ENCODE results near the gene B4GALT5. TPM values are rescaled to one million over a fixed set of nuclear protein-coding genes. Genes with fewer than 3 reads are reported as not detected.

B4GALT5 gene
- total RNA-seq, 1 experiment from 2014 or later = 3.7 TPM

DNA sequence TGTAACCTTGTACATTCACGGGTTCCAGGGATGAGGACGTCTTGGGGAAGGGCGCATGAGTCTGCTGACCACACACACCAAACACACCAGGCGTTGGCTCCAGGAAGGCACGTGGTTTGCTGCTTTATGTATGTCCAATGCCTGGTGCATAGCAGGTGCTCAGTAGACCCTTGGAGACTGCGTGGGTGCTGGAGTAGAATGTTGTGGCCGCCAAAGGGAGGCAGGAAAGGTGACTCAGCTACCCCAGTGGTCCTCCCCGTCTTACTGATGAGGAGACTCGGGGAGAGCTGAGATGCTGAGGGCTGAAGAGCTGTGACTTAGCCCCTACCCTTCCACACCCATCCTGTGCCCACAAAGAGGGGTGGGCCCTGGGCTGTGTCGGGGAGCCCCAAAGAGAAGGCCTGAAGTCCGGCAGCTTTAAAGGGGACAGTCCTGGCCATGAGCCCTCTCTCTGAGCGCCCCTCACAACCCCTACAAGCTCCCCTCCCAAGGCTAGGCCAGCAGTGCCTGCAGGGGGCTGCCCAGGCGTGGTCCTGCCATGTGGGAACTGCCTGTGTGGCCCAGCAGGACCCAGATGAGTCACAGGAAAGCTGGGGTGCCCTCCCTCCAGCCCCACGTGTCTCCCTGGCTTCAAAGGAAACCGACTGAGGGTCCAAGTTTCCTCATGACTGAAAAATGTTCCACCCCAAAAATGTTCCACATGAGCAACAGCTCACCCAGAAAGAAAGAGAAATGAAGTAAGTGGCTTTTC, 117.7 kb downstream of the B4GALT5 start:
- Histone ChIP-seq H3K9me2 (replicated peaks; ENCODE audit: insufficient read depth, low read length) (no peaks in the 10 kb centered on the region), H4K20me1 (ENCODE audit: insufficient read depth, low read depth, low read length) (no peaks in the 10 kb centered on the region), H3K79me2 (ENCODE audit: low read length) (no peaks in the 10 kb centered on the region), H3K4me2 (ENCODE audit: low read depth, low read length, poor library complexity, severe bottlenecking) (no peak overlapping the region), H3K36me3 (ENCODE audit: insufficient read depth, low read length) (no peaks in the 10 kb centered on the region), H2AFZ (ENCODE audit: low read length) (no peak overlapping the region), H3K4me1 (ENCODE audit: low read length) (no peaks in the 10 kb centered on the region), H3K4me3 (ENCODE audit: low read length) (no peak overlapping the region), H3K9ac (ENCODE audit: low read length) (no peak overlapping the region), H3K27me3 (ENCODE audit: low read length) (no peaks in the 10 kb centered on the region), H3K27ac (ENCODE audit: low read length) (no peak overlapping the region), H3K9me3 (ENCODE audit: low read length) (no peaks in the 10 kb centered on the region)
- DNase-seq = peak; percentile 31

- H3K4me2 ChIP-seq (ENCODE audit: low read depth, low read length, poor library complexity, severe bottlenecking) = no peak overlapping the region
- no peaks in the 10 kb centered on the region for H3K9me2 ChIP-seq (replicated peaks; ENCODE audit: insufficient read depth, low read length)
- H3K27me3 ChIP-seq (ENCODE audit: low read length) = no peaks in the 10 kb centered on the region
Observed at GRCh38 chr20:49595346-49595745, 118.3 kb downstream of the B4GALT5 start.

DNA sequence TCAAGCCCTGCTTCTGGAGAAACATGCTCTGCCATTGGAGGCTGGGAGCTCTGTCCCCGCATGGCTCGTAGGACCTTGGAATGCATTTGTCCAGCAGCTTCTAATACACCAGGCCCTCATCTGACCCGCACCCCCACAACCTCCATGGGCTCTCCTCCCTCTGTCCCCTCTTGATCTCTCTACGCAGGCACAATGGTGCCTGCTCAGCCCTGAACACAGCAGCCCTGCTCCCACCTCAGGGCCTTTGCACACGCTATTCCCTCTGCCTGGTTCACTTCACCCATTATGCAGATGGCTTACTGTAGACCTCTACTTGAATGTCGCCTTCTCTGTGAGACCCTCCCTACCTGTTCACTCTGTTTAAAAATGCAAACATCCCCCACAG, 118.8 kb downstream of the B4GALT5 start:
- no peaks in the 10 kb centered on the region for H3K9me2 ChIP-seq (replicated peaks; ENCODE audit: insufficient read depth, low read length)
- H3K9ac ChIP-seq (ENCODE audit: low read length) = no peak overlapping the region
- H4K20me1 ChIP-seq (ENCODE audit: insufficient read depth, low read depth, low read length) = no peaks in the 10 kb centered on the region
- H2AFZ ChIP-seq (ENCODE audit: low read length) = no peak overlapping the region
- no peak overlapping the region for H3K27ac ChIP-seq (ENCODE audit: low read length)
- no peak overlapping the region for H3K4me2 ChIP-seq (ENCODE audit: low read depth, low read length, poor library complexity, severe bottlenecking)
- peak; percentile 2 for DNase-seq
- H3K79me2 ChIP-seq (ENCODE audit: low read length) = no peaks in the 10 kb centered on the region
- no peaks in the 10 kb centered on the region for H3K9me3 ChIP-seq (ENCODE audit: low read length)
- no peaks in the 10 kb centered on the region for H3K4me1 ChIP-seq (ENCODE audit: low read length)
- no peak overlapping the region for H3K4me3 ChIP-seq (ENCODE audit: low read length)
- H3K27me3 ChIP-seq (ENCODE audit: low read length) = no peaks in the 10 kb centered on the region
- H3K36me3 ChIP-seq (ENCODE audit: insufficient read depth, low read length) = no peaks in the 10 kb centered on the region

More at GRCh38 chr20:49595346-49595745, 118.3 kb downstream of the B4GALT5 start:
- Histone ChIP-seq H3K79me2 (ENCODE audit: low read length) (no peaks in the 10 kb centered on the region), H4K20me1 (ENCODE audit: insufficient read depth, low read depth, low read length) (no peaks in the 10 kb centered on the region), H3K4me3 (ENCODE audit: low read length) (no peak overlapping the region), H3K36me3 (ENCODE audit: insufficient read depth, low read length) (no peaks in the 10 kb centered on the region), H2AFZ (ENCODE audit: low read length) (no peak overlapping the region), H3K27ac (ENCODE audit: low read length) (no peak overlapping the region), H3K9me3 (ENCODE audit: low read length) (no peaks in the 10 kb centered on the region), H3K9ac (ENCODE audit: low read length) (no peak overlapping the region), H3K4me1 (ENCODE audit: low read length) (no peaks in the 10 kb centered on the region)
- peak; percentile 12 for DNase-seq

DNA sequence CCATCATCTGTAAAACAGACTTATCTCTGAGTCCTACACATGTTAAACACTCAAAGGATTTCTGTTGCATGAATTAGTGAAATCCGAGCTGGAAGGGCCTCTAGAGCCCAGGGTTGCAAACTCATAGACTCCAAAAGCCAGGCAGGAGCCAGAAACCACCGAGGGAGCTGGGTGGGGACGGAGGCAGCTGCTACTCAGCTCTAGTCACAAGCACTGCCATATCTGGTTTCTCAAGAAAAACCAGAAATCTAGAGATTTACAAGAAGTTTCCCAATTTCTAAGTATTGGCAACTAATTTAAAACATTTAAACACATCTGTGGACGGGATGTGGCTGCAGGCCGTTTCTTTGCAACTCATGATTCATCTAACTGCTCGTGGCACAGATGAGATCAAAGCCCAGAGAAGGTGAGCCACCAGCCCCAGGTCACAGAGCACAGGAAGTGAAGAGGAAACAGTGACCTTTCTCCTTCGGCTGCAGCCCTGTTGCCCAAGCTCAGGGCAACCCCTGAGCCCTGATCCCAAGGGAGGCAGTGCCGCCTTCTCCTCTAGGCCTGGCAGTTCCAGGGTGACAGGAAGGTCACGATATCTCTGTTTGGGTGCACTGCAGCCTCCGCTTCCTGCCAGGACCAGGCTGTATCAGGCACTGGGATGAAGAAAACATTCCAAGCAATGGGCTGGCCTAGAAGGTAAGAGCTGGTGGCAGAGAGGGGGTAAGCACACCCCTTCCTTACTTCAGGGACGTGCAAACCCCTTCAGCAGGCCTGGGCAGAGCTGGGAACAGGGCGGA, 119.3 kb downstream of the B4GALT5 start:
- H3K9me2 ChIP-seq (replicated peaks; ENCODE audit: insufficient read depth, low read length) = no peaks in the 10 kb centered on the region
- no peak overlapping the region for H2AFZ ChIP-seq (ENCODE audit: low read length)
- no peaks in the 10 kb centered on the region for H3K79me2 ChIP-seq (ENCODE audit: low read length)
- H3K4me1 ChIP-seq (ENCODE audit: low read length) = no peaks in the 10 kb centered on the region
- no peaks in the 10 kb centered on the region for H3K36me3 ChIP-seq (ENCODE audit: insufficient read depth, low read length)
- H3K4me3 ChIP-seq (ENCODE audit: low read length) = no peak overlapping the region
- no peaks in the 10 kb centered on the region for H3K9me3 ChIP-seq (ENCODE audit: low read length)
- H4K20me1 ChIP-seq (ENCODE audit: insufficient read depth, low read depth, low read length) = no peaks in the 10 kb centered on the region
- H3K4me2 ChIP-seq (ENCODE audit: low read depth, low read length, poor library complexity, severe bottlenecking) = no peak overlapping the region
- no peak overlapping the region for H3K27ac ChIP-seq (ENCODE audit: low read length)
- no peaks in the 10 kb centered on the region for H3K27me3 ChIP-seq (ENCODE audit: low read length)
- no peak overlapping the region for H3K9ac ChIP-seq (ENCODE audit: low read length)
- no peak for DNase-seq

DNA sequence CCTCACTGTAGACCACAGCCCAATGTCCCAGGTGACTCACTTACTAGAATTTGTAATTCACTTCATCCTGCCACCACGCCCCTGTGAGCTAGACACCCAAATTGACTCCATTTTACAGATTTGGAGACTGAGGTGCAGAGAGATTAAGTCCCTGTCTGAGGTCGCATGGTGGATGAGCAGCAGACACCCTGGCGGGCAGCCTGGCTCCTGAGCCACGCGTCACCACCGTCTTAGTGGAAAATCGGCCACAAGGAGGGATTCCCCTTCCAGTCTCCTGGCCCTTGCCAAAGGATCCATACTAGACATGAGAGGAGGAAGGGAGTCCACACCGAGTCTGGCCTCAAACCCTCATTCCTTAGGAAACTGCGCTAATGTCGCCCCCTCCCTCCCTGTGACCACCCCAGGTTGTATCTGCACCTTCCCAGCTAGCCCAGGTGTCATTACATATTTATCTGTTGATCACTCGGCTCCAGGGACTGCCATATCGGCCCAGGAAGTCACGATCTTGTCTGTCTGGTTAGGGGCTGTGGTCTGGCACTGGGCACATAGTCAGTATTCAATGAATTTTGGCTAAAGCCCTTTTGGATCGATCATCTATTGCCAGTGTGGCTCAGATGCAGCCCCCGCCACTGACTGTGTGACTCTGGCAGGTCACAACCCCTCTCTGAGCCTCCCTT, 120.1 kb downstream of the B4GALT5 start:
- Histone ChIP-seq H3K4me3 (ENCODE audit: low read length) (no peak overlapping the region), H3K79me2 (ENCODE audit: low read length) (no peaks in the 10 kb centered on the region), H3K9me2 (replicated peaks; ENCODE audit: insufficient read depth, low read length) (no peaks in the 10 kb centered on the region), H3K9me3 (ENCODE audit: low read length) (no peaks in the 10 kb centered on the region), H2AFZ (ENCODE audit: low read length) (no peak overlapping the region), H3K27ac (ENCODE audit: low read length) (no peak overlapping the region), H3K36me3 (ENCODE audit: insufficient read depth, low read length) (no peaks in the 10 kb centered on the region), H3K9ac (ENCODE audit: low read length) (no peak overlapping the region), H3K4me1 (ENCODE audit: low read length) (no peaks in the 10 kb centered on the region), H3K27me3 (ENCODE audit: low read length) (no peaks in the 10 kb centered on the region), H3K4me2 (ENCODE audit: low read depth, low read length, poor library complexity, severe bottlenecking) (no peak overlapping the region), H4K20me1 (ENCODE audit: insufficient read depth, low read depth, low read length) (no peaks in the 10 kb centered on the region)
- no peak for DNase-seq

DNA sequence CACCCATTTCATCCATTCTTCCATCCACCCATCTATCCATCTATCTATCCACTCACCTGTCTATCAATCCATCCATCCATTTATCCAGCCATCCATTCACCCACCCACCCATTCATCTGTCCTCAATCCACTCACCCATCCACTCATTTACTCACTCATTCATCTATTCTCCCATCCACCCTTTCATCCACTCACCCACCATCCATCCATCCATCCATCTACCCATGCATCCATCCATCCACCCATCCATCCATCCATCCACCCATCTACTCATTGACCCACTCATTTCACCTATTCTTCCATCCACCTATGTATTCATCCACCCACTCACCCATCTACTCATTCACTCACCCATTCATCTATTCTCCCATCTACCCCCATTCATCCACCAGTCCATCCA, 121.6 kb downstream of the B4GALT5 start:
- no peaks in the 10 kb centered on the region for H3K79me2 ChIP-seq (ENCODE audit: low read length)
- H3K27me3 ChIP-seq (ENCODE audit: low read length) = no peaks in the 10 kb centered on the region
- no peak overlapping the region for H2AFZ ChIP-seq (ENCODE audit: low read length)
- no peak overlapping the region for H3K9ac ChIP-seq (ENCODE audit: low read length)
- H4K20me1 ChIP-seq (ENCODE audit: insufficient read depth, low read depth, low read length) = no peaks in the 10 kb centered on the region
- H3K27ac ChIP-seq (ENCODE audit: low read length) = no peak overlapping the region
- no peak overlapping the region for H3K4me3 ChIP-seq (ENCODE audit: low read length)
- H3K4me1 ChIP-seq (ENCODE audit: low read length) = no peaks in the 10 kb centered on the region
- DNase-seq = no peak
- H3K36me3 ChIP-seq (ENCODE audit: insufficient read depth, low read length) = no peaks in the 10 kb centered on the region
- no peaks in the 10 kb centered on the region for H3K9me2 ChIP-seq (replicated peaks; ENCODE audit: insufficient read depth, low read length)
- no peak overlapping the region for H3K4me2 ChIP-seq (ENCODE audit: low read depth, low read length, poor library complexity, severe bottlenecking)
- H3K9me3 ChIP-seq (ENCODE audit: low read length) = no peaks in the 10 kb centered on the region

- no peak for DNase-seq
- no peaks in the 10 kb centered on the region for H3K36me3 ChIP-seq (ENCODE audit: insufficient read depth, low read length)
- no peaks in the 10 kb centered on the region for H3K4me1 ChIP-seq (ENCODE audit: low read length)
- no peak overlapping the region for H3K9ac ChIP-seq (ENCODE audit: low read length)
- H3K9me2 ChIP-seq (replicated peaks; ENCODE audit: insufficient read depth, low read length) = no peaks in the 10 kb centered on the region
- H2AFZ ChIP-seq (ENCODE audit: low read length) = no peak overlapping the region
- H3K79me2 ChIP-seq (ENCODE audit: low read length) = no peaks in the 10 kb centered on the region
- H3K27ac ChIP-seq (ENCODE audit: low read length) = no peak overlapping the region
- no peaks in the 10 kb centered on the region for H4K20me1 ChIP-seq (ENCODE audit: insufficient read depth, low read depth, low read length)
- H3K27me3 ChIP-seq (ENCODE audit: low read length) = no peaks in the 10 kb centered on the region
- no peak overlapping the region for H3K4me2 ChIP-seq (ENCODE audit: low read depth, low read length, poor library complexity, severe bottlenecking)
- H3K4me3 ChIP-seq (ENCODE audit: low read length) = no peak overlapping the region
- no peaks in the 10 kb centered on the region for H3K9me3 ChIP-seq (ENCODE audit: low read length)
Observed at GRCh38 chr20:49591217-49591865, 122.3 kb downstream of the B4GALT5 start.
